ENCODE data around the gene ECSCR.
A peak's percentile ranks its signal among the peaks of the same experiment; 100 is the strongest.

The ECSCR gene

GRCh38 chr5:139401546-139401945 lies 61.0 kb downstream of the ECSCR start:
- H3K4me3 ChIP-seq (ENCODE audit: low read depth, low read length), result no peak overlapping the region
- no peak for DNase-seq (ENCODE audit: low read depth)
- TF ChIP-seq CTCF (IDR thresholded peaks at IDR 0.05; ENCODE audit: insufficient read depth, low read depth, low read length, missing control alignments), result no peak

- H3K4me3 ChIP-seq (ENCODE audit: low read depth, low read length), result peak overlapping the region; percentile 49
- TF ChIP-seq CTCF (IDR thresholded peaks at IDR 0.05; ENCODE audit: insufficient read depth, low read depth, low read length, missing control alignments), result no peak
- peak; percentile 86 for DNase-seq (ENCODE audit: low read depth)
Measured at GRCh38 chr5:139399501-139400121, 62.9 kb downstream of the ECSCR start.
